Activated CD4-positive, alpha-beta T cell treated with anti-CD3 and anti-CD28 coated beads for 36 hours (primary cell): Measurements from ENCODE around the gene TRMT6. TPM values are rescaled to one million over a fixed set of nuclear protein-coding genes. Genes with fewer than 3 reads are reported as not detected.
A peak's percentile ranks its signal among the peaks of the same experiment; 100 is the strongest.

Source experiments
- ATAC-seq: fragments of 200-7000 bp; cut with Tn5 transposase; one replicate; pipeline ENCODE4 v1.10.0; 2021; ENCODE audit warnings: mild to moderate bottlenecking, moderate library complexity
- CTCF ChIA-PET: fragments of 350-600 bp; sonication (Branson Sonifier 250); formaldehyde crosslinking; loops from one replicate; lab custom pipeline; 2021; ENCODE audit warnings: antibody characterized with exemption; lab: Charles Lee
- POLR2A ChIA-PET: fragments of 350-600 bp; sonication (Branson Sonifier 250); formaldehyde crosslinking; loops from one replicate; lab custom pipeline; 2021; ENCODE audit warnings: antibody characterized with exemption, inconsistent platforms; lab: Charles Lee
- DNase-seq: peaks from one replicate; pipeline ENCODE4 v3.0.0-alpha.2; 2020
- H3K27ac Mint-ChIP-seq: one replicate; pipeline ENCODE4 v1.8.0; 2021; ENCODE audit warnings: mixed read lengths
- H3K27me3 Mint-ChIP-seq: one replicate; pipeline ENCODE4 v1.8.0; 2021; ENCODE audit warnings: mixed read lengths
- H3K36me3 Mint-ChIP-seq: one replicate; pipeline ENCODE4 v1.8.0; 2021; ENCODE audit warnings: low read depth, mixed read lengths
- H3K4me1 Mint-ChIP-seq: one replicate; pipeline ENCODE4 v1.8.0; 2021; ENCODE audit warnings: mixed read lengths
- H3K4me3 Mint-ChIP-seq: one replicate; pipeline ENCODE4 v1.8.0; 2021; ENCODE audit warnings: mild to moderate bottlenecking, moderate library complexity, mixed read lengths
- H3K9me3 Mint-ChIP-seq: one replicate; pipeline ENCODE4 v1.8.0; 2021; ENCODE audit warnings: low read depth, mixed read lengths
- intact Hi-C, 2 experiments: fragments of 100-400 bp; cut with DNase I in 1 of 2; cut with micrococcal nuclease in 1 of 2; formaldehyde crosslinking; loops; one replicate each; pipeline versions ENCODE4 v1.14.2 to v1.15.1; 2022 to 2024; cut with DNase I, micrococcal nuclease
- total RNA-seq, 2 experiments: library from RNA; stranded (reverse); gene quantifications; one replicate each; pipeline ENCODE4 v1.2.3, GENCODE V29; 2021

TRMT6 gene
- total RNA-seq, 2 experiments from 2014 or later: 20.9 to 27.3 TPM

DNA sequence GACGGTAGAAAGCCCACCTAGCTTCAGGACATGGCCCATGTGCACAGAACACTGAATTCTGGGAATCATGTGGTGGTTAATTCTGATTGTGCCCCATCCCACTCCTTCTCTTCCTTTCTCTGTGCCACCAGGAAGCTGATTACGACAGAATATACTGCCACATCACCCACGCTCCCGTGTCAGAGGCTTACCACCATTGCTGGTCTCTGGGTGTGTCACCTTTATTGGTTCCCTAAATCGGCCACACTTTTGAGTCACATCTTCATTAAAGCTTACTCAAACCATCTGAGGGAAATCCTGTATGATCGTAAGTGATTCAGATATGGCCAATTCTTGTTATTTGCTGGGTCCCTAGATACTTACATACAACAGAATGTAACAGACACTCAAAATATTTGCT lies 3.1 kb downstream of the TRMT6 start:
- Mint-ChIP-seq H3K27ac (peak overlapping the region; percentile 84), H3K4me3 (peak overlapping the region; percentile 95), H3K4me1 (peaks cover 50% of the 10 kb centered on the region), H3K9me3 (no peaks in the 10 kb centered on the region), H3K27me3 (no peaks in the 10 kb centered on the region), H3K36me3 (peaks cover 70% of the 10 kb centered on the region)
- ChIA-PET CTCF (interaction anchor here (1.0 to 4.0 kb wide), 2 partner anchors 22 to 418 kb away, joined by 3 to 17 read pairs; no protein-coding TSS in a partner anchor), POLR2A (interaction anchor here (1.5 kb wide), 1 partner anchor 28 kb away, joined by 7 read pairs; no protein-coding TSS in a partner anchor)
- intact Hi-C loops: no loop called here
- DNase-seq: peak; percentile 74
- peak; percentile 44 for ATAC-seq

- Mint-ChIP-seq H3K4me1 (peaks cover 44% of the 10 kb centered on the region), H3K36me3 (peaks cover 72% of the 10 kb centered on the region), H3K9me3 (no peaks in the 10 kb centered on the region), H3K4me3 (no peak overlapping the region), H3K27me3 (no peaks in the 10 kb centered on the region), H3K27ac (peak overlapping the region; percentile 84)
- intact Hi-C loops: no loop called here
- ATAC-seq: peak; percentile 3
- POLR2A ChIA-PET: no interaction called here
- DNase-seq: peak; percentile 38
- CTCF ChIA-PET: interaction anchor here (0.8 to 4.0 kb wide), 6 partner anchors 9 to 417 kb away, joined by 3 to 17 read pairs (median 4); no protein-coding TSS in a partner anchor
These were observed 4.4 kb downstream of the TRMT6 start for GRCh38 chr20:5945963-5946362.

DNA sequence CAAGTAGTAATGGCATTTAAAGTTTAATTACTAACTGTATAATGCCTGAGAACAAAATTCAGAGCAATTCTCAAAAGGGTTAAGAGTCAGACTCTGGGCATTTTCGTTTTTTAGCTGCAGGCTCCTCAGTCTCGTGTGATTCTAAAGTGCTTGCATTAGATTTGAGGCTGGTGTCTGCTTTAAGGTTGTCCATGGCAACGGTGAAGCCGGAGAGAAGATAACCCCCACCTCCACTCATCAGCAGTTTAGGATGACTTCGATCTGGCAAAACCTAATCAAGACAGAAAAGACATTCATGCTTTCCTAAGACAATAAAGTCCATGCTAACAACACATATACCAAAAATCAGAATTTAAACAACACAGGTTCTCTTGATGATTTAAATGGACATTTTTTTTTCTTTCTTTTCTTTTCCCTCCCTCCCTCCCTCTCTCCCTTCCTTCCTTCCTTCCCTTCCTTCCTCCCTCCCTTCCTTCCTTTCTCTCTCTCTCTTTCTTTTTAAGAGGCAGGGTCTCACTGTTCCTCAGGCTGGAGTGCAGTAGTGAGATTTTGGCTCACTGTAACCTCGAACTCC lies 11.8 kb downstream of the TRMT6 start:
- Mint-ChIP-seq H3K9me3 (no peaks in the 10 kb centered on the region), H3K36me3 (peaks cover 42% of the 10 kb centered on the region), H3K27ac (no peak overlapping the region), H3K4me3 (no peak overlapping the region), H3K4me1 (peaks cover 8% of the 10 kb centered on the region), H3K27me3 (no peaks in the 10 kb centered on the region)
- intact Hi-C loops: loop anchor here in 1 of 2 experiments (10.0 kb wide), 1 partner anchor 134 kb away; no protein-coding TSS in a partner anchor
- ATAC-seq (no peak), DNase-seq (no peak)
- ChIA-PET CTCF (no interaction called here), POLR2A (interaction anchor here (0.9 kb wide), 1 partner anchor 10 kb away, joined by 4 read pairs; no protein-coding TSS in a partner anchor)

GRCh38 chr20:5936238-5936637 lies 14.1 kb downstream of the TRMT6 start:
- Mint-ChIP-seq H3K9me3 (no peaks in the 10 kb centered on the region), H3K4me3 (no peak overlapping the region), H3K4me1 (peaks cover 8% of the 10 kb centered on the region), H3K27ac (no peak overlapping the region), H3K27me3 (no peaks in the 10 kb centered on the region), H3K36me3 (peaks cover 22% of the 10 kb centered on the region)
- ChIA-PET CTCF (interaction anchor here (0.7 to 2.7 kb wide), 4 partner anchors 98 to 407 kb away, joined by 3 to 17 read pairs (median 4); no protein-coding TSS in a partner anchor), POLR2A (interaction anchor here (0.7 kb wide), 1 partner anchor 167 kb away, joined by 5 read pairs; no protein-coding TSS in a partner anchor)
- intact Hi-C loops: loop anchor here in 1 of 2 experiments (10.0 kb wide), 1 partner anchor 131 kb away; no protein-coding TSS in a partner anchor
- DNase-seq: no peak
- ATAC-seq: no peak

GRCh38 chr20:5935384-5935783 lies 14.9 kb downstream of the TRMT6 start:
- ATAC-seq: peak; percentile 39
- CTCF ChIA-PET: interaction anchor here (0.8 to 2.7 kb wide), 6 partner anchors 8 to 406 kb away, joined by 3 to 17 read pairs (median 4); no protein-coding TSS in a partner anchor

DNA sequence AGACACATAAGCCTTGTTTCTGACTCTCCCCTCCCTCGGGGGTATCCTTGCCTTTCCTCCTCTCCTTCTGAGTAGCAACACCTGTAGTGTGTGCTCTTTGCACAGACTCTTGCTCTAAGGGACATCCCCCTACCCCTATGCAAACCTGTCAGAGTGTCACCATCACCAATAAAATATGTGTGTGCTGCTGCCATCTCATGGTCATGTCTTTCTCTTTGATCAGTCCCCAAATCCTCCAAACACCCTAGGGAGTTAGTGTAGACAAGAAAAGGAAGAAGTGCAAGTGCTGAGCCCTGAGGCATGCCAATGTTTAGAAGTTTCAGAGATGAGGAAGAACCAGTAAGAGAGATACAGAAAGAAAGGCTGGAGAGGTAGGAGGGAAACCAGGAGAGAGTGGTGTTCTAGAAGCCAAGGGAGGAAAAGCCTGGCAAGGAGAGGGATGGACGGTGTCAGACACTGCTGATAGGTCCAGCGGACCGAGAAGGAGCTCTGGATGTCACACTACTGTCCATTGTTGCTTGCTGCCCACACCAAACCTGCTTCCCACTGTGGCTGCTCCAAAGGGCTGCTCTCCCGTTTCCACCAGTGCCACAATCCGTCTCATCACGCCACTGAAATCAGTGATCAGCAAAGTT lies 16.4 kb downstream of the TRMT6 start:
- Mint-ChIP-seq H3K4me1 (peaks cover 8% of the 10 kb centered on the region), H3K36me3 (peaks cover 9% of the 10 kb centered on the region), H3K4me3 (no peak overlapping the region), H3K27ac (no peak overlapping the region), H3K27me3 (no peaks in the 10 kb centered on the region), H3K9me3 (no peaks in the 10 kb centered on the region)
- DNase-seq (peak; percentile 36), ATAC-seq (peak; percentile 88)
- intact Hi-C loops: loop anchor here (1.0 to 10.0 kb wide), 3 partner anchors 129 to 405 kb away; no protein-coding TSS in a partner anchor
- ChIA-PET CTCF (interaction anchor here (0.6 to 2.7 kb wide), 4 partner anchors 12 to 405 kb away, joined by 3 to 17 read pairs (median 5); no protein-coding TSS in a partner anchor), POLR2A (no interaction called here)

More at GRCh38 chr20:5935384-5935783, 14.9 kb downstream of the TRMT6 start:
- intact Hi-C loops: loop anchor here in 1 of 2 experiments (10.0 kb wide), 1 partner anchor 131 kb away; no protein-coding TSS in a partner anchor
- Mint-ChIP-seq H3K9me3 (no peaks in the 10 kb centered on the region), H3K36me3 (peaks cover 17% of the 10 kb centered on the region), H3K4me1 (peaks cover 8% of the 10 kb centered on the region), H3K27me3 (no peaks in the 10 kb centered on the region), H3K27ac (no peak overlapping the region), H3K4me3 (no peak overlapping the region)
- DNase-seq: no peak
- POLR2A ChIA-PET: no interaction called here

DNA sequence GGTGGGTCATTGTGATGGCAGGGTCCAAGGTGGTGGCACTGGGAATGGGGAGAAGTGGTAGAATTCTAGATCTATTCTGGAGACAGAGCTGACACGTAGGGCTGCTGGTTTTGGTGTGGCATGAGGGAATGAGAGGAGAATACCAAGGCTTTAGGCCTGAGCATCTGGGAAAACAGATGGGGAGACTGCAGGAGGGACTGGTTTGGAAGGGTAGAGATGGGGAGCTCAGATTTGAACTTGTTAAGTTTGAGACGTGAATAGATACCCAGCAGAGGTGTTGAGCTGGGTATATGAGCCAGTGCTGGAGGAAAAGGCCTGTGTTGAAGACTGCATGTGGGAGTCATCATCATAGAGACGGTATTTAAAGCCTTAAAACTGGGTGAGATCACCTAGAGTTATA lies 17.5 kb downstream of the TRMT6 start:
- Mint-ChIP-seq H3K9me3 (no peaks in the 10 kb centered on the region), H3K4me3 (no peak overlapping the region), H3K27ac (no peak overlapping the region), H3K4me1 (peaks cover 8% of the 10 kb centered on the region), H3K36me3 (peaks cover 2% of the 10 kb centered on the region), H3K27me3 (peaks cover 2% of the 10 kb centered on the region)
- ChIA-PET POLR2A (no interaction called here), CTCF (interaction anchor here (1.3 to 1.6 kb wide), 2 partner anchors 49 to 404 kb away, joined by 3 to 6 read pairs; no protein-coding TSS in a partner anchor)
- intact Hi-C loops: loop anchor here (1.0 to 10.0 kb wide), 3 partner anchors 128 to 403 kb away; no protein-coding TSS in a partner anchor
- no peak for ATAC-seq
- DNase-seq: no peak

DNA sequence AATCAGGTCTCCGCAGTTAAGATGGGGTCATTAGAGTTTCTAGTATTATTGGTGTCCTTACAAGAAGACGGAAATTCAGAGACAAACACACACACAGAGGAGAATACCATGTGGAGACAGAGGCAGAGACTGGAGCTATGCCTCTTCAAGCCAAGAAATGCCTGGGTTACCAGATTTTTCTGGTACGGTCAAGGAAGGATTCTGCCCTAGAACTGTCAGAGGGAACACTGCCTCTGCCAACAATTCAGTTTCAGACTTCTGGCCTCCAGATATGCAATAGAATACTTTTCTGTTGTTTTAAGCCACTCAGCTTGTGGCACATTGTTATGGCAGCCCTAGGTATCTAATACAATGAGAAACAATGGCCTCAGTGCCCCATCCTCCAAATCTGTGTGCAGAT lies 18.9 kb downstream of the TRMT6 start:
- ChIA-PET CTCF (no interaction called here), POLR2A (no interaction called here)
- H3K9me3 Mint-ChIP-seq: no peaks in the 10 kb centered on the region
- ATAC-seq (no peak), DNase-seq (no peak)
- intact Hi-C loops: loop anchor here in 1 of 2 experiments (10.0 kb wide), 1 partner anchor 127 kb away; no protein-coding TSS in a partner anchor
- no peaks in the 10 kb centered on the region for H3K36me3 Mint-ChIP-seq
- H3K27ac Mint-ChIP-seq: no peak overlapping the region
- peaks cover 8% of the 10 kb centered on the region for H3K4me1 Mint-ChIP-seq
- no peak overlapping the region for H3K4me3 Mint-ChIP-seq
- H3K27me3 Mint-ChIP-seq: peaks cover 4% of the 10 kb centered on the region

- Mint-ChIP-seq H3K27me3 (peaks cover 6% of the 10 kb centered on the region), H3K4me3 (no peak overlapping the region), H3K27ac (no peak overlapping the region), H3K9me3 (no peaks in the 10 kb centered on the region), H3K36me3 (no peaks in the 10 kb centered on the region), H3K4me1 (no peaks in the 10 kb centered on the region)
- ChIA-PET CTCF (no interaction called here), POLR2A (interaction anchor here (0.7 kb wide), 1 partner anchor 9 kb away, joined by 4 read pairs; no protein-coding TSS in a partner anchor)
- intact Hi-C loops: no loop called here
- ATAC-seq (no peak), DNase-seq (no peak)
These were observed 21.3 kb downstream of the TRMT6 start for GRCh38 chr20:5928836-5929715.

- POLR2A ChIA-PET: no interaction called here
- intact Hi-C loops: no loop called here
- no peaks in the 10 kb centered on the region for H3K9me3 Mint-ChIP-seq
- no peak overlapping the region for H3K4me3 Mint-ChIP-seq
- CTCF ChIA-PET: no interaction called here
- H3K27ac Mint-ChIP-seq: no peak overlapping the region
- ATAC-seq (no peak), DNase-seq (no peak)
- peaks cover 12% of the 10 kb centered on the region for H3K27me3 Mint-ChIP-seq
- H3K4me1 Mint-ChIP-seq: no peaks in the 10 kb centered on the region
- H3K36me3 Mint-ChIP-seq: no peaks in the 10 kb centered on the region
These were observed 22.4 kb downstream of the TRMT6 start for GRCh38 chr20:5927749-5928462.
